Smooth muscle cell (in vitro differentiated cells): ENCODE measurements around the gene HECW1. TPM values are rescaled to one million over a fixed set of nuclear protein-coding genes. Genes with fewer than 3 reads are reported as not detected.

Experiments
- DNase-seq: peaks from one replicate; lab custom pipeline; 2025; ENCODE audit not compliant: unreplicated experiment; lab: John Stamatoyannopoulos, UW
- H2AFZ ChIP-seq: fragments of 200-600 bp; sonication (generic); 2 replicates; pipeline ENCODE4 v1.6.0; 2016; ENCODE audit warnings: antibody characterized with exemption, low read depth, mild to moderate bottlenecking
- H3F3A ChIP-seq: fragments of 200-600 bp; sonication (generic); 2 replicates; pipeline ENCODE4 v1.6.0; 2017; ENCODE audit warnings: antibody characterized with exemption, low read depth
- H3K27ac ChIP-seq: fragments of 200-600 bp; sonication (generic); 2 replicates; pipeline ENCODE4 v1.5.1; 2016; ENCODE audit warnings: low read depth, mild to moderate bottlenecking
- H3K27me3 ChIP-seq: fragments of 200-600 bp; sonication (generic); 2 replicates; pipeline ENCODE4 v1.6.1; 2016; ENCODE audit warnings: low read depth, mild to moderate bottlenecking
- H3K36me3 ChIP-seq: fragments of 200-600 bp; sonication (generic); 2 replicates; pipeline ENCODE4 v1.5.1; 2016; ENCODE audit warnings: low read depth
- H3K4me1 ChIP-seq: fragments of 200-600 bp; sonication (generic); 2 replicates; pipeline ENCODE4 v1.5.1; 2016; ENCODE audit warnings: low read depth
- H3K4me2 ChIP-seq: fragments of 200-600 bp; sonication (generic); 2 replicates; pipeline ENCODE4 v1.6.0; 2016; ENCODE audit warnings: mild to moderate bottlenecking
- H3K4me3 ChIP-seq: fragments of 200-600 bp; sonication (generic); 2 replicates; pipeline ENCODE4 v1.5.1; 2016; ENCODE audit warnings: mild to moderate bottlenecking
- H3K79me2 ChIP-seq: fragments of 200-600 bp; sonication (generic); 2 replicates; pipeline ENCODE4 v1.6.0; 2016; ENCODE audit warnings: low read depth, mild to moderate bottlenecking
- H3K9ac ChIP-seq: fragments of 200-600 bp; sonication (generic); 2 replicates; pipeline ENCODE4 v1.6.0; 2016; ENCODE audit warnings: low read depth
- H3K9me3 ChIP-seq: fragments of 200-600 bp; sonication (generic); replicated peaks from 2 replicates; pipeline ENCODE4 v1.5.1; 2016; ENCODE audit warnings: low read depth
- H4K20me1 ChIP-seq: fragments of 200-600 bp; sonication (generic); 2 replicates; pipeline ENCODE4 v1.6.0; 2016; ENCODE audit warnings: low read depth
- CTCF ChIP-seq: fragments of 200-600 bp; sonication (generic); IDR thresholded peaks from 2 replicates; pipeline ENCODE4 v1.5.1; 2017; ENCODE audit warnings: borderline replicate concordance, mild to moderate bottlenecking, antibody characterized with exemption; ENCODE audit not compliant: insufficient read depth, poor library complexity, severe bottlenecking
- WGBS: methylation state at CpG from one replicate; pipeline ENCODE4 v1.1.7; 2016; ENCODE audit warnings: low lambda C conversion rate; 5-methylcytosine and 5-hydroxymethylcytosine counted together
- polyA plus RNA-seq: library from polyadenylated mRNA; unstranded; fragments of >200 nt; fragmentation: Nextera tagmentation; extraction: Ambion mirVana; gene quantifications from 2 replicates; pipeline ENCODE4 v1.2.1, GENCODE V29; 2016
- total RNA-seq: library from RNA; depleted of rRNA; stranded (reverse); fragments of >200 nt; gene quantifications from 2 replicates; pipeline ENCODE4 v1.2.3, GENCODE V29; 2014

HECW1 gene
- total and polyA plus RNA-seq, 2 experiments from 2014 or later: 0.09 to 0.49 TPM

- H3K9me3 ChIP-seq: no peaks in the 10 kb centered on the region
- no peak for TF ChIP-seq CTCF
- H2AFZ ChIP-seq: no peak overlapping the region
- no peaks in the 10 kb centered on the region for H4K20me1 ChIP-seq
- peak overlapping the region; percentile 18 for H3K4me2 ChIP-seq
- no peak overlapping the region for H3K27ac ChIP-seq
- no peaks in the 10 kb centered on the region for H3K36me3 ChIP-seq
- H3K4me3 ChIP-seq: no peak overlapping the region
- 92% methylated on average over 4 of the region's 4 CpGs for WGBS
- H3K79me2 ChIP-seq: no peaks in the 10 kb centered on the region
- H3K4me1 ChIP-seq: peaks cover 11% of the 10 kb centered on the region
- H3K27me3 ChIP-seq: no peaks in the 10 kb centered on the region
- no peaks in the 10 kb centered on the region for H3F3A ChIP-seq
- DNase-seq: no peak
- no peak overlapping the region for H3K9ac ChIP-seq
Observed at GRCh38 chr7:43538404-43538771, 425.9 kb downstream of the HECW1 start.

GRCh38 chr7:43540471-43540870 is 428.0 kb downstream of the HECW1 start:
- Histone ChIP-seq H3K9ac (no peak overlapping the region), H3K4me1 (peaks cover 11% of the 10 kb centered on the region), H3K4me3 (no peak overlapping the region), H3K79me2 (no peaks in the 10 kb centered on the region), H4K20me1 (no peaks in the 10 kb centered on the region), H3K4me2 (no peak overlapping the region), H2AFZ (no peak overlapping the region), H3K36me3 (no peaks in the 10 kb centered on the region), H3K9me3 (no peaks in the 10 kb centered on the region), H3F3A (no peaks in the 10 kb centered on the region), H3K27me3 (no peaks in the 10 kb centered on the region), H3K27ac (no peak overlapping the region)
- no peak for DNase-seq
- 88% methylated on average over 3 of the region's 3 CpGs for WGBS
- TF ChIP-seq CTCF: no peak

- no peaks in the 10 kb centered on the region for H3K36me3 ChIP-seq
- no peaks in the 10 kb centered on the region for H3F3A ChIP-seq
- TF ChIP-seq CTCF: no peak
- no peaks in the 10 kb centered on the region for H3K4me1 ChIP-seq
- H3K4me3 ChIP-seq: no peak overlapping the region
- WGBS: 93% methylated on average over 5 of the region's 5 CpGs
- H3K27ac ChIP-seq: no peak overlapping the region
- no peaks in the 10 kb centered on the region for H3K27me3 ChIP-seq
- no peak overlapping the region for H3K9ac ChIP-seq
- no peak overlapping the region for H3K4me2 ChIP-seq
- DNase-seq: no peak
- no peaks in the 10 kb centered on the region for H3K79me2 ChIP-seq
- H3K9me3 ChIP-seq: no peaks in the 10 kb centered on the region
- H4K20me1 ChIP-seq: no peaks in the 10 kb centered on the region
- no peak overlapping the region for H2AFZ ChIP-seq
Observed at GRCh38 chr7:43542716-43543115, 430.3 kb downstream of the HECW1 start.

- no peak overlapping the region for H3K27ac ChIP-seq
- H3K9me3 ChIP-seq: no peaks in the 10 kb centered on the region
- no peaks in the 10 kb centered on the region for H3K4me1 ChIP-seq
- H2AFZ ChIP-seq: no peak overlapping the region
- no peaks in the 10 kb centered on the region for H3K27me3 ChIP-seq
- H3F3A ChIP-seq: no peaks in the 10 kb centered on the region
- no peak for DNase-seq
- no peak overlapping the region for H3K4me2 ChIP-seq
- no peaks in the 10 kb centered on the region for H3K36me3 ChIP-seq
- no peaks in the 10 kb centered on the region for H4K20me1 ChIP-seq
- H3K79me2 ChIP-seq: no peaks in the 10 kb centered on the region
- H3K9ac ChIP-seq: no peak overlapping the region
- no peak overlapping the region for H3K4me3 ChIP-seq
- TF ChIP-seq CTCF: no peak
Observed at GRCh38 chr7:43546231-43546630, 433.8 kb downstream of the HECW1 start.
